Bronchial epithelial cell (primary cell): ENCODE measurements around the gene LRRC45. TPM values are rescaled to one million over a fixed set of nuclear protein-coding genes. Genes with fewer than 3 reads are reported as not detected.
A peak's percentile ranks its signal among the peaks of the same experiment; 100 is the strongest.

Source experiments
- DNase-seq: peaks from one replicate; pipeline ENCODE4 v3.0.0-alpha.2; 2010; ENCODE audit warnings: low read depth
- FAIRE-seq: peaks from 2 replicates; lab custom pipeline; 2011; peaks lifted over from hg19 to GRCh38; lab: Jason Lieb, UNC
- H3K27me3 ChIP-seq: 2 replicates; pipeline ENCODE4 v1.5.1; 2011; ENCODE audit warnings: low read length; ENCODE audit not compliant: control insufficient read depth, insufficient read depth
- H3K36me3 ChIP-seq: 2 replicates; pipeline ENCODE4 v1.5.1; 2011; ENCODE audit warnings: low read length; ENCODE audit not compliant: control insufficient read depth, insufficient read depth
- H3K4me3 ChIP-seq: 2 replicates; pipeline ENCODE4 v1.5.1; 2011; ENCODE audit warnings: mild to moderate bottlenecking, low read depth, low read length, control low read depth
- CTCF ChIP-seq: IDR thresholded peaks from 2 replicates; pipeline ENCODE4 v1.5.1; 2011; ENCODE audit warnings: mild to moderate bottlenecking, moderate library complexity, low read length, control low read depth, inconsistent platforms; ENCODE audit not compliant: insufficient read depth, severe bottlenecking
- total RNA-seq: library from RNA; depleted of rRNA; stranded (reverse); fragments of >200 nt; gene quantifications from 2 replicates; pipeline ENCODE4 v1.2.1, GENCODE V29; 2014

LRRC45 gene
- total RNA-seq, 1 donor from 2014 or later = 8.4 TPM

- DNase-seq (no peak), FAIRE-seq (no peak)
- Histone ChIP-seq H3K27me3 (no peaks in the 10 kb centered on the region), H3K4me3 (no peak overlapping the region), H3K36me3 (peaks cover 6% of the 10 kb centered on the region)
- TF ChIP-seq CTCF = no peak
Observed at GRCh38 chr17:81986606-81987005, 36.5 kb upstream of the LRRC45 start.

- DNase-seq (no peak), FAIRE-seq (no peak)
- no peak for TF ChIP-seq CTCF
- Histone ChIP-seq H3K4me3 (no peak overlapping the region), H3K36me3 (peaks cover 6% of the 10 kb centered on the region), H3K27me3 (no peaks in the 10 kb centered on the region)
Observed at GRCh38 chr17:81987161-81987770, 35.8 kb upstream of the LRRC45 start.

- FAIRE-seq = no peak
- H3K4me3 ChIP-seq = no peak overlapping the region
Observed at GRCh38 chr17:81990836-81991683, 32.0 kb upstream of the LRRC45 start.

GRCh38 chr17:81991684-81992305, 31.3 kb upstream of the LRRC45 start:
- FAIRE-seq (peak; percentile 32), DNase-seq (peak; percentile 84)
- no peak for TF ChIP-seq CTCF
- Histone ChIP-seq H3K4me3 (no peak overlapping the region), H3K36me3 (peaks cover 7% of the 10 kb centered on the region), H3K27me3 (no peaks in the 10 kb centered on the region)

More at GRCh38 chr17:81990836-81991683, 32.0 kb upstream of the LRRC45 start:
- H3K36me3 ChIP-seq = peaks cover 3% of the 10 kb centered on the region
- TF ChIP-seq CTCF = no peak
- no peak for DNase-seq
- no peaks in the 10 kb centered on the region for H3K27me3 ChIP-seq

GRCh38 chr17:81992306-81993102, 30.6 kb upstream of the LRRC45 start:
- no peak for TF ChIP-seq CTCF
- Histone ChIP-seq H3K4me3 (no peak overlapping the region), H3K27me3 (no peaks in the 10 kb centered on the region), H3K36me3 (peaks cover 8% of the 10 kb centered on the region)
- DNase-seq (no peak), FAIRE-seq (no peak)
